GM18505 (cell line): ENCODE data around the gene URAD.

Experiments
- ATAC-seq: cut with Tn5 transposase; IDR thresholded peaks from one replicate; pipeline ENCODE4 v1.9.1; 2021; ENCODE audit not compliant: unreplicated experiment
- POLR2A ChIP-seq: IDR thresholded peaks from 4 replicates; pipeline ENCODE4 v1.6.1; 2011; ENCODE audit warnings: borderline replicate concordance; ENCODE audit not compliant: insufficient read depth, insufficient read length; ENCODE audit errors: extremely low read depth

The URAD gene

GRCh38 chr13:27981006-27981708, 7.3 kb downstream of the URAD start:
- ATAC-seq = no peak
- TF ChIP-seq POLR2A = no peak

GRCh38 chr13:27980280-27980998, 8.1 kb downstream of the URAD start:
- no peak for TF ChIP-seq POLR2A

GRCh38 chr13:27979765-27980279, 8.7 kb downstream of the URAD start:
- ATAC-seq = no peak
- no peak for TF ChIP-seq POLR2A

More at GRCh38 chr13:27980280-27980998, 8.1 kb downstream of the URAD start:
- ATAC-seq = no peak

- no peak for ATAC-seq
- no peak for TF ChIP-seq POLR2A
These were observed 9.4 kb downstream of the URAD start for GRCh38 chr13:27979001-27979643.

- TF ChIP-seq POLR2A = no peak
- ATAC-seq = no peak
These were observed 10.1 kb downstream of the URAD start for GRCh38 chr13:27978301-27978968.

GRCh38 chr13:27977476-27978300, 10.8 kb downstream of the URAD start:
- no peak for TF ChIP-seq POLR2A
- ATAC-seq = no peak

- TF ChIP-seq POLR2A = no peak
- no peak for ATAC-seq
These were observed 12.0 kb downstream of the URAD start for GRCh38 chr13:27976362-27977091.

GRCh38 chr13:27975564-27976361, 12.7 kb downstream of the URAD start:
- no peak for TF ChIP-seq POLR2A
- ATAC-seq = no peak

GRCh38 chr13:27973961-27974662, 14.4 kb downstream of the URAD start:
- no peak for TF ChIP-seq POLR2A
- ATAC-seq = no peak

GRCh38 chr13:27973291-27973690, 15.2 kb downstream of the URAD start:
- no peak for ATAC-seq
- TF ChIP-seq POLR2A = no peak

- no peak for TF ChIP-seq POLR2A
- no peak for ATAC-seq
These were observed 16.0 kb downstream of the URAD start for GRCh38 chr13:27972478-27972820.
